Measurements from ENCODE around the gene MFAP1.

DNA sequence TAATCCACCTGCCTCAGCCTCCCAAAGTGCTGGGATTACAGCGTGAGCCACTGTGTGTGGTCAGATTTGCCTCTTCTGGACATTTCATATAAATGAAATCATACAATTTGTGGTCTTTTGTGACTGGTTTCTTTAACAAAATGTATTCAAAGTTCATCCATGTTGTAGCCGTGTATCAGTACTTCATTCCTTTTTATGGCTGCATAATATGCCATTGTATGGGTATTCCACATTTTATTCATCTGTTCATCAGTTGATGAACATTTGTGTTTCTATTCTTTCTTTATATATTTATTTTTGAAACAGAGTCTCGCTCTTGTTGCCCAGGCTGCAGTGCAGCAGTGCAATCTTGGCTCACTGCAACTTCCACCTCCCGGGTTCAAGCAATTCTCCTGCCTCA, 28.1 kb upstream of the MFAP1 start:
- TF ChIP-seq, protein P1, sequence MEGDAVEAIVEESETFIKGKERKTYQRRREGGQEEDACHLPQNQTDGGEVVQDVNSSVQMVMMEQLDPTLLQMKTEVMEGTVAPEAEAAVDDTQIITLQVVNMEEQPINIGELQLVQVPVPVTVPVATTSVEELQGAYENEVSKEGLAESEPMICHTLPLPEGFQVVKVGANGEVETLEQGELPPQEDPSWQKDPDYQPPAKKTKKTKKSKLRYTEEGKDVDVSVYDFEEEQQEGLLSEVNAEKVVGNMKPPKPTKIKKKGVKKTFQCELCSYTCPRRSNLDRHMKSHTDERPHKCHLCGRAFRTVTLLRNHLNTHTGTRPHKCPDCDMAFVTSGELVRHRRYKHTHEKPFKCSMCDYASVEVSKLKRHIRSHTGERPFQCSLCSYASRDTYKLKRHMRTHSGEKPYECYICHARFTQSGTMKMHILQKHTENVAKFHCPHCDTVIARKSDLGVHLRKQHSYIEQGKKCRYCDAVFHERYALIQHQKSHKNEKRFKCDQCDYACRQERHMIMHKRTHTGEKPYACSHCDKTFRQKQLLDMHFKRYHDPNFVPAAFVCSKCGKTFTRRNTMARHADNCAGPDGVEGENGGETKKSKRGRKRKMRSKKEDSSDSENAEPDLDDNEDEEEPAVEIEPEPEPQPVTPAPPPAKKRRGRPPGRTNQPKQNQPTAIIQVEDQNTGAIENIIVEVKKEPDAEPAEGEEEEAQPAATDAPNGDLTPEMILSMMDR (conservative IDR thresholded peaks at IDR 0.05 in 1 of 2, IDR thresholded peaks at IDR 0.05 in 1 of 2; ENCODE audit: low read depth in 1 of 2, low read length in 2 of 2) = no peak
- no peak for TF ChIP-seq EZH2 (IDR thresholded peaks at IDR 0.05; ENCODE audit: low read length, missing control alignments)

Data from fibroblast of lung (primary cell).